Right atrium auricular region (tissue), 2 donors: Measurements from ENCODE around the gene OTUB1. TPM values are rescaled to one million over a fixed set of nuclear protein-coding genes. Genes with fewer than 3 reads are reported as not detected.

Experiments used
- DNase-seq: peaks from one replicate; pipeline ENCODE4 v3.0.0-alpha.2; 2019; ENCODE audit warnings: low spot score
- H3K27ac ChIP-seq, 2 donors: fragments of 200-600 bp; sonication (generic); 1 replicate in 1 of 2; 2 replicates in 1 of 2; pipeline ENCODE4 v1.5.1; 2016 to 2019
- H3K27me3 ChIP-seq, 2 donors: fragments of 200-600 bp; sonication (generic); one replicate each; pipeline versions ENCODE4 v1.5.1 to v1.6.0; 2017 to 2019
- H3K36me3 ChIP-seq: fragments of 200-600 bp; sonication (generic); one replicate; pipeline ENCODE4 v1.5.1; 2016
- H3K4me1 ChIP-seq, 2 donors: fragments of 200-600 bp; sonication (generic); one replicate each; pipeline versions ENCODE4 v1.5.1 to v1.6.0; 2017 to 2019
- H3K4me3 ChIP-seq, 2 donors: fragments of 200-600 bp; sonication (generic); 1 replicate in 1 of 2; 2 replicates in 1 of 2; pipeline ENCODE4 v1.5.1; 2017 to 2019; ENCODE audit warnings: mild to moderate bottlenecking in 1 of 2, moderate library complexity in 1 of 2
- H3K9me3 ChIP-seq, 2 donors: fragments of 200-600 bp; sonication (generic); one replicate each; pipeline ENCODE4 v1.5.1; 2019
- CTCF ChIP-seq, 2 donors: fragments of 200-600 bp; sonication (generic); IDR thresholded peaks; one replicate each; pipeline ENCODE4 v1.5.1; 2019; ENCODE audit warnings: antibody characterized with exemption in 2 of 2
- total RNA-seq, 2 donors: library from RNA; depleted of rRNA; stranded (reverse); fragments of >200 nt; gene quantifications; one replicate each; pipeline ENCODE4 v1.1.0, GENCODE V29; 2016

Gene OTUB1
- total RNA-seq, 2 donors from 2014 or later, result 55.9 to 57.1 TPM

- no peak overlapping the region for H3K27ac ChIP-seq
- peaks cover 0 to 20% of the 10 kb centered on the region in 2 donors for H3K4me1 ChIP-seq
- H3K9me3 ChIP-seq, result no peaks in the 10 kb centered on the region
- DNase-seq, result no peak
- no peak for TF ChIP-seq CTCF (IDR thresholded peaks at IDR 0.05)
- no peaks in the 10 kb centered on the region for H3K27me3 ChIP-seq
- no peak overlapping the region for H3K4me3 ChIP-seq
- H3K36me3 ChIP-seq, result no peaks in the 10 kb centered on the region
These were observed 52.3 kb downstream of the OTUB1 start for GRCh38 chr11:64038500-64038899.

- Histone ChIP-seq H3K27me3 (no peaks in the 10 kb centered on the region), H3K9me3 (no peaks in the 10 kb centered on the region), H3K27ac (no peak overlapping the region), H3K4me1 (peaks cover 0 to 20% of the 10 kb centered on the region in 2 donors), H3K36me3 (no peaks in the 10 kb centered on the region), H3K4me3 (no peak overlapping the region)
- TF ChIP-seq CTCF (IDR thresholded peaks at IDR 0.05), result no peak
- DNase-seq, result no peak
These were observed 52.9 kb downstream of the OTUB1 start for GRCh38 chr11:64039012-64039665.

GRCh38 chr11:64040684-64041322 lies 54.6 kb downstream of the OTUB1 start:
- Histone ChIP-seq H3K27me3 (no peaks in the 10 kb centered on the region), H3K4me3 (no peak overlapping the region), H3K36me3 (no peaks in the 10 kb centered on the region), H3K27ac (no peak overlapping the region), H3K9me3 (no peaks in the 10 kb centered on the region), H3K4me1 (peaks cover 0 to 14% of the 10 kb centered on the region in 2 donors)
- TF ChIP-seq CTCF (IDR thresholded peaks at IDR 0.05), result peak in 1 of 2 donors; percentile 63
- DNase-seq, result no peak

GRCh38 chr11:64041846-64042245 lies 55.6 kb downstream of the OTUB1 start:
- no peak for DNase-seq
- H3K9me3 ChIP-seq, result no peaks in the 10 kb centered on the region
- H3K27ac ChIP-seq, result no peak overlapping the region
- H3K4me1 ChIP-seq, result peaks cover 0 to 4% of the 10 kb centered on the region in 2 donors
- no peak overlapping the region for H3K4me3 ChIP-seq
- no peaks in the 10 kb centered on the region for H3K27me3 ChIP-seq
- H3K36me3 ChIP-seq, result no peaks in the 10 kb centered on the region
- no peak for TF ChIP-seq CTCF (IDR thresholded peaks at IDR 0.05)

- DNase-seq, result no peak
- no peak overlapping the region for H3K27ac ChIP-seq
- no peak for TF ChIP-seq CTCF (IDR thresholded peaks at IDR 0.05)
These were observed 56.1 kb downstream of the OTUB1 start for GRCh38 chr11:64042301-64042700.

More at GRCh38 chr11:64042301-64042700, 56.1 kb downstream of the OTUB1 start:
- no peaks in the 10 kb centered on the region for H3K36me3 ChIP-seq
- H3K9me3 ChIP-seq, result no peaks in the 10 kb centered on the region
- H3K27me3 ChIP-seq, result no peaks in the 10 kb centered on the region
- no peak overlapping the region for H3K4me3 ChIP-seq
- no peaks in the 10 kb centered on the region for H3K4me1 ChIP-seq
